ENCODE results near the gene HSPG2. TPM values are rescaled to one million over a fixed set of nuclear protein-coding genes. Genes with fewer than 3 reads are reported as not detected.

The HSPG2 gene
- polyA plus RNA-seq, 1 donor from 2014 or later = 0.79 TPM

DNA sequence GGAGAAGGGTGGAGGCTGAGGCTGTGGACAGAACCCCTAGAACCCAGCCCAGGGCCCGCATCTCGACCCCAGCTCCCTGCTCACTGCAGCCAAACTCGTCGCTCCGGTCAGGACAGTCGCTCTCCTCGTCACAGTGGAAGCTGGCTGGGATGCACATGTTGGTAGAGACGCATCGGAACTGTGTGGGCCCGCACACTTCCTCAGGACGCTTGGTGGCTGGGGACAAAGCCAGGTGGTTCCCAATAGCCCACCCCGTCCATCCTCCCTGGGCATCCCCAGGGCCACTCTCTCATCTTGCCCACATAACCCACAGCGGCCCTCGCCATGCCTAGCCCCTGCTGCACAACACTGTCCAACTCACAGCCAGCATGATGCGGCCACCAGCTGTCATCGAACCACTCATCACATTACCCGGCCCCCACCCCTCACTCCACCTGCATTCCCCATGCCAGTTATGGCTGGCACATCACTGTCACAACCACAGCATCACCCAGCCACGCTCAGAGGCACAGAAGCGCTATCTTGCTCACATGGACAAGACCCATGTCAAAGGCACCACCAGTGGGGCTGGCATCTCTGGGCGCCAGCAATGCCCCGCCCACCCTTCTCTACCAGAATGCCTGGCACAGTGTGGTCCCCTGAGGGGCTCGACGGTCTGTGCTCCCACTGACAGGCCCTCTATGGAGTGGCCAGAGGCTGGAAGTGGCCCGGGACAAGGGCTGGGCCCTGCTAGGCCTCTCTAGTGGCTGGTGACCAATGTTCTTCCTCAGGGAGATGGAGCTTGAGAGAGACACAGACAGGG lies 51.7 kb downstream of the HSPG2 start:
- no peak overlapping the region for H3K9ac ChIP-seq (ENCODE audit: low read length)
- no peaks in the 10 kb centered on the region for H3K79me2 ChIP-seq (replicated peaks; ENCODE audit: insufficient read depth, low read length)
- H2AFZ ChIP-seq (ENCODE audit: low read depth, low read length) = no peak overlapping the region
- no peaks in the 10 kb centered on the region for H4K20me1 ChIP-seq (ENCODE audit: insufficient read depth)
- H3K9me2 ChIP-seq (ENCODE audit: insufficient read depth, low read length) = no peaks in the 10 kb centered on the region
- TF ChIP-seq POLR2AphosphoS5 (IDR thresholded peaks at IDR 0.05) (no peak), MXI1 (conservative IDR thresholded peaks at IDR 0.05; ENCODE audit: poor library complexity, severe bottlenecking) (no peak), RAD21 (conservative IDR thresholded peaks at IDR 0.05) (no peak), EZH2 (IDR thresholded peaks at IDR 0.05; ENCODE audit: borderline replicate concordance, insufficient read depth, low read length, poor library complexity, severe bottlenecking) (no peak), TAF1 (IDR thresholded peaks at IDR 0.05; ENCODE audit: low read depth) (no peak), SMC3 (conservative IDR thresholded peaks at IDR 0.05; ENCODE audit: poor library complexity) (no peak), EP300 (conservative IDR thresholded peaks at IDR 0.05; ENCODE audit: poor library complexity, severe bottlenecking) (no peak)
- TF ChIP-seq, protein P1, sequence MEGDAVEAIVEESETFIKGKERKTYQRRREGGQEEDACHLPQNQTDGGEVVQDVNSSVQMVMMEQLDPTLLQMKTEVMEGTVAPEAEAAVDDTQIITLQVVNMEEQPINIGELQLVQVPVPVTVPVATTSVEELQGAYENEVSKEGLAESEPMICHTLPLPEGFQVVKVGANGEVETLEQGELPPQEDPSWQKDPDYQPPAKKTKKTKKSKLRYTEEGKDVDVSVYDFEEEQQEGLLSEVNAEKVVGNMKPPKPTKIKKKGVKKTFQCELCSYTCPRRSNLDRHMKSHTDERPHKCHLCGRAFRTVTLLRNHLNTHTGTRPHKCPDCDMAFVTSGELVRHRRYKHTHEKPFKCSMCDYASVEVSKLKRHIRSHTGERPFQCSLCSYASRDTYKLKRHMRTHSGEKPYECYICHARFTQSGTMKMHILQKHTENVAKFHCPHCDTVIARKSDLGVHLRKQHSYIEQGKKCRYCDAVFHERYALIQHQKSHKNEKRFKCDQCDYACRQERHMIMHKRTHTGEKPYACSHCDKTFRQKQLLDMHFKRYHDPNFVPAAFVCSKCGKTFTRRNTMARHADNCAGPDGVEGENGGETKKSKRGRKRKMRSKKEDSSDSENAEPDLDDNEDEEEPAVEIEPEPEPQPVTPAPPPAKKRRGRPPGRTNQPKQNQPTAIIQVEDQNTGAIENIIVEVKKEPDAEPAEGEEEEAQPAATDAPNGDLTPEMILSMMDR (IDR thresholded peaks at IDR 0.05; ENCODE audit: poor library complexity, severe bottlenecking) = no peak
- TF ChIP-seq, protein P2, sequence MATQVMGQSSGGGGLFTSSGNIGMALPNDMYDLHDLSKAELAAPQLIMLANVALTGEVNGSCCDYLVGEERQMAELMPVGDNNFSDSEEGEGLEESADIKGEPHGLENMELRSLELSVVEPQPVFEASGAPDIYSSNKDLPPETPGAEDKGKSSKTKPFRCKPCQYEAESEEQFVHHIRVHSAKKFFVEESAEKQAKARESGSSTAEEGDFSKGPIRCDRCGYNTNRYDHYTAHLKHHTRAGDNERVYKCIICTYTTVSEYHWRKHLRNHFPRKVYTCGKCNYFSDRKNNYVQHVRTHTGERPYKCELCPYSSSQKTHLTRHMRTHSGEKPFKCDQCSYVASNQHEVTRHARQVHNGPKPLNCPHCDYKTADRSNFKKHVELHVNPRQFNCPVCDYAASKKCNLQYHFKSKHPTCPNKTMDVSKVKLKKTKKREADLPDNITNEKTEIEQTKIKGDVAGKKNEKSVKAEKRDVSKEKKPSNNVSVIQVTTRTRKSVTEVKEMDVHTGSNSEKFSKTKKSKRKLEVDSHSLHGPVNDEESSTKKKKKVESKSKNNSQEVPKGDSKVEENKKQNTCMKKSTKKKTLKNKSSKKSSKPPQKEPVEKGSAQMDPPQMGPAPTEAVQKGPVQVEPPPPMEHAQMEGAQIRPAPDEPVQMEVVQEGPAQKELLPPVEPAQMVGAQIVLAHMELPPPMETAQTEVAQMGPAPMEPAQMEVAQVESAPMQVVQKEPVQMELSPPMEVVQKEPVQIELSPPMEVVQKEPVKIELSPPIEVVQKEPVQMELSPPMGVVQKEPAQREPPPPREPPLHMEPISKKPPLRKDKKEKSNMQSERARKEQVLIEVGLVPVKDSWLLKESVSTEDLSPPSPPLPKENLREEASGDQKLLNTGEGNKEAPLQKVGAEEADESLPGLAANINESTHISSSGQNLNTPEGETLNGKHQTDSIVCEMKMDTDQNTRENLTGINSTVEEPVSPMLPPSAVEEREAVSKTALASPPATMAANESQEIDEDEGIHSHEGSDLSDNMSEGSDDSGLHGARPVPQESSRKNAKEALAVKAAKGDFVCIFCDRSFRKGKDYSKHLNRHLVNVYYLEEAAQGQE (IDR thresholded peaks at IDR 0.05; ENCODE audit: borderline replicate concordance) = no peak
- H3K9me3 ChIP-seq (ENCODE audit: low read length) = no peaks in the 10 kb centered on the region
- H3K36me3 ChIP-seq (ENCODE audit: insufficient read depth, low read length) = no peaks in the 10 kb centered on the region
- H3K27me3 ChIP-seq (ENCODE audit: insufficient read depth, low read depth, low read length) = no peaks in the 10 kb centered on the region
- no peaks in the 10 kb centered on the region for H3F3A ChIP-seq (ENCODE audit: insufficient read depth, low read length, poor library complexity, severe bottlenecking)
- H3K4me3 ChIP-seq (ENCODE audit: low read length) = no peak overlapping the region
- H3K27ac ChIP-seq (ENCODE audit: low read length) = no peak overlapping the region
- no peak overlapping the region for H3K4me2 ChIP-seq (ENCODE audit: low read length)

DNA sequence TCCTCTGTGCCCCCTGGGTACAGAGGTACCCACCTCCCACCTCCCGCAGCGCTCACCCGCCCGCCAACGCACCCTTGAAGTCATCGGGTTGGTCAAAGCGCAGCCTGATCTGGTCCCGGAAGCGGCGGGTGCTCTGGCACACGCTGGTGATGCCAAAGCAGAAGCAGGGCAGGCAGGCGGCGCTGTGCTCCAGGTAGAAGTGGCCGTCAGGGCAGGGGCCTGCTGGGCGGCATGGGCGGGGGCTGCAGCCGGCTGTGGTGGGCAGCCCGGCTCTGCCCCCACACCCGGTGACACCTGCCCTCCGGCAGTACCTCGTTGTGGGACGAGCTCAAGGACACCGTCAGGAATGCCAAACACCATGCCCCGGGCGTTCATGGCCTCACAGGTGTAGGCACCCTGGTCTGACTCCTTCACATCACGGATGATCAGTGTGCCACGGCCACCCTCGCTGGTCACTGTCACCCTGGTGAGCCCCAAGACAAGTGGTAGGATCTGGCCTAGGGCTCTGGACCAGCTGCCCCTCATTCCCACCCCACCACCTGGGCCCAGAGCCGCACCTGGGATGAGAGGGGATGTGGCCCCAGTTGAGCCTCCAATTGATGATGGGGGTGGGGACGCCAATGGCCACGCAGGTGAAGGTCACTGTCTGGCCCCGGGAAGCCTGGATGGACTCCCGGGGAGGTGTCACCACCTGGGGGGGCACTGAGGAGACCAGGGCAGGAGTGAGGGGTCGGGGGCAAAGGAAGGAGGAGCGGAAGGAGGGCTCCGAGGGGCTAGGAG lies 52.5 kb downstream of the HSPG2 start:
- TF ChIP-seq RAD21 (conservative IDR thresholded peaks at IDR 0.05) (no peak), TAF1 (IDR thresholded peaks at IDR 0.05; ENCODE audit: low read depth) (no peak), POLR2AphosphoS5 (IDR thresholded peaks at IDR 0.05) (no peak), SMC3 (conservative IDR thresholded peaks at IDR 0.05; ENCODE audit: poor library complexity) (no peak), EP300 (conservative IDR thresholded peaks at IDR 0.05; ENCODE audit: poor library complexity, severe bottlenecking) (no peak), MXI1 (conservative IDR thresholded peaks at IDR 0.05; ENCODE audit: poor library complexity, severe bottlenecking) (no peak), EZH2 (IDR thresholded peaks at IDR 0.05; ENCODE audit: borderline replicate concordance, insufficient read depth, low read length, poor library complexity, severe bottlenecking) (no peak)
- TF ChIP-seq, protein P2 (IDR thresholded peaks at IDR 0.05; ENCODE audit: borderline replicate concordance) = no peak
- TF ChIP-seq, protein P1 (IDR thresholded peaks at IDR 0.05; ENCODE audit: poor library complexity, severe bottlenecking) = no peak
- H3K79me2 ChIP-seq (replicated peaks; ENCODE audit: insufficient read depth, low read length) = no peaks in the 10 kb centered on the region

More for the DNA sequence above, 52.5 kb downstream of the HSPG2 start:
- H3K27ac ChIP-seq (ENCODE audit: low read length) = no peak overlapping the region
- no peaks in the 10 kb centered on the region for H3K9me2 ChIP-seq (ENCODE audit: insufficient read depth, low read length)
- no peak overlapping the region for H3K4me2 ChIP-seq (ENCODE audit: low read length)
- no peak overlapping the region for H3K4me3 ChIP-seq (ENCODE audit: low read length)
- no peaks in the 10 kb centered on the region for H3K27me3 ChIP-seq (ENCODE audit: insufficient read depth, low read depth, low read length)
- no peaks in the 10 kb centered on the region for H3F3A ChIP-seq (ENCODE audit: insufficient read depth, low read length, poor library complexity, severe bottlenecking)
- no peaks in the 10 kb centered on the region for H3K36me3 ChIP-seq (ENCODE audit: insufficient read depth, low read length)
- H2AFZ ChIP-seq (ENCODE audit: low read depth, low read length) = no peak overlapping the region
- H4K20me1 ChIP-seq (ENCODE audit: insufficient read depth) = no peaks in the 10 kb centered on the region
- no peak overlapping the region for H3K9ac ChIP-seq (ENCODE audit: low read length)
- no peaks in the 10 kb centered on the region for H3K9me3 ChIP-seq (ENCODE audit: low read length)

All from neural cell (in vitro differentiated cells).